Neuronal stem cell (in vitro differentiated cells): Measurements from ENCODE around the gene SHISAL1.
A peak's percentile ranks its signal among the peaks of the same experiment; 100 is the strongest.

Source experiments
- DNase-seq: peaks from one replicate; pipeline ENCODE4 v3.0.0-alpha.2; 2013; ENCODE audit warnings: low spot score
- H2AFZ ChIP-seq: one replicate; pipeline ENCODE4 v1.6.1; 2013; ENCODE audit warnings: mild to moderate bottlenecking, low read length, inconsistent platforms
- H2AK5ac ChIP-seq: 2 replicates; pipeline ENCODE4 v1.6.1; 2013; ENCODE audit warnings: low read depth, mild to moderate bottlenecking, inconsistent platforms, low read length, moderate library complexity, mixed read lengths
- H2BK120ac ChIP-seq: 2 replicates; pipeline ENCODE4 v1.6.1; 2013; ENCODE audit warnings: low read depth, mild to moderate bottlenecking, inconsistent platforms, low read length, moderate library complexity, mixed read lengths
- H2BK12ac ChIP-seq: one replicate; pipeline ENCODE4 v1.6.1; 2013; ENCODE audit warnings: low read length, inconsistent platforms
- H2BK15ac ChIP-seq: 2 replicates; pipeline ENCODE4 v1.6.1; 2013; ENCODE audit warnings: mild to moderate bottlenecking, low read length, inconsistent platforms, mixed read lengths
- H2BK5ac ChIP-seq: one replicate; pipeline ENCODE4 v1.6.1; 2013; ENCODE audit warnings: inconsistent platforms, mild to moderate bottlenecking, low read length, moderate library complexity
- H3K14ac ChIP-seq: one replicate; pipeline ENCODE4 v1.6.1; 2013; ENCODE audit warnings: low read length, inconsistent platforms
- H3K18ac ChIP-seq: 2 replicates; pipeline ENCODE4 v1.6.1; 2013; ENCODE audit warnings: low read length, inconsistent platforms
- H3K23ac ChIP-seq: 2 replicates; pipeline ENCODE4 v1.6.1; 2013; ENCODE audit warnings: low read depth, mild to moderate bottlenecking, mixed read lengths, low read length, inconsistent platforms; ENCODE audit not compliant: poor library complexity
- H3K27ac ChIP-seq: replicated peaks from 3 replicates; pipeline ENCODE4 v1.5.1; 2013; ENCODE audit warnings: low read length, inconsistent platforms
- H3K27me3 ChIP-seq, 3 experiments: 2 replicates each; pipeline ENCODE4 v1.6.1; 2013; ENCODE audit warnings: low read length in 3 of 3, mild to moderate bottlenecking in 2 of 3, inconsistent platforms in 1 of 3, low read depth in 1 of 3, mixed read lengths in 1 of 3, moderate library complexity in 1 of 3; ENCODE audit not compliant: control insufficient read depth in 3 of 3, insufficient read depth in 3 of 3
- H3K36me3 ChIP-seq, 2 donors: replicated peaks in 1 of 2; 2 replicates each; pipeline ENCODE4 v1.6.1; 2013; ENCODE audit warnings: low read length in 2 of 2; ENCODE audit not compliant: control insufficient read depth in 2 of 2, insufficient read depth in 2 of 2
- H3K4ac ChIP-seq: 2 replicates; pipeline ENCODE4 v1.6.1; 2013; ENCODE audit warnings: inconsistent platforms, mild to moderate bottlenecking, low read length, moderate library complexity
- H3K4me1 ChIP-seq, 2 donors: 1 replicate in 1 of 2; 2 replicates in 1 of 2; pipeline ENCODE4 v1.6.1; 2013; ENCODE audit warnings: low read length in 2 of 2, low read depth in 1 of 2; ENCODE audit not compliant: control insufficient read depth in 2 of 2, insufficient read depth in 1 of 2
- H3K4me2 ChIP-seq: one replicate; pipeline ENCODE4 v1.6.1; 2013; ENCODE audit warnings: mild to moderate bottlenecking, low read length, inconsistent platforms; ENCODE audit not compliant: insufficient read depth, poor library complexity, severe bottlenecking
- H3K4me3 ChIP-seq, 2 donors: 2 replicates each; pipeline ENCODE4 v1.5.1; 2013; ENCODE audit warnings: low read length in 2 of 2, mild to moderate bottlenecking in 2 of 2, inconsistent platforms in 1 of 2, moderate library complexity in 1 of 2
- H3K79me1 ChIP-seq: one replicate; pipeline ENCODE4 v1.6.1; 2013; ENCODE audit warnings: low read depth, mild to moderate bottlenecking, inconsistent platforms, low read length, moderate library complexity
- H3K9ac ChIP-seq: one replicate; pipeline ENCODE4 v1.6.1; 2013; ENCODE audit warnings: mild to moderate bottlenecking, low read depth, low read length, inconsistent platforms; ENCODE audit not compliant: poor library complexity
- H3K9me3 ChIP-seq, 2 donors: replicated peaks in 1 of 2; 2 replicates each; pipeline versions ENCODE3 to v1.6.1; 2013; ENCODE audit warnings: low read length in 2 of 2, mild to moderate bottlenecking in 2 of 2, inconsistent platforms in 1 of 2, low read depth in 1 of 2, mixed read lengths in 1 of 2, moderate library complexity in 1 of 2; ENCODE audit not compliant: control insufficient read depth in 2 of 2, insufficient read depth in 1 of 2
- H4K8ac ChIP-seq: one replicate; pipeline ENCODE4 v1.6.1; 2013; ENCODE audit warnings: low read depth, mild to moderate bottlenecking, inconsistent platforms, low read length, moderate library complexity
- H4K91ac ChIP-seq: one replicate; pipeline ENCODE4 v1.6.1; 2013; ENCODE audit warnings: low read length, low read depth, mild to moderate bottlenecking, inconsistent platforms; ENCODE audit not compliant: poor library complexity
- WGBS, 2 donors: extraction: QIAGEN DNeasy Blood & Tissue Kit; methylation state at CpG; one replicate each; pipeline ENCODE4 v1.1.7; 2013; ENCODE audit warnings: missing lambda C conversion rate in 2 of 2, mixed read lengths in 1 of 2; ENCODE audit not compliant: insufficient read length in 2 of 2, insufficient replicate concordance in 1 of 2; ENCODE audit errors: extremely low coverage in 2 of 2; 5-methylcytosine and 5-hydroxymethylcytosine counted together

The SHISAL1 gene

DNA sequence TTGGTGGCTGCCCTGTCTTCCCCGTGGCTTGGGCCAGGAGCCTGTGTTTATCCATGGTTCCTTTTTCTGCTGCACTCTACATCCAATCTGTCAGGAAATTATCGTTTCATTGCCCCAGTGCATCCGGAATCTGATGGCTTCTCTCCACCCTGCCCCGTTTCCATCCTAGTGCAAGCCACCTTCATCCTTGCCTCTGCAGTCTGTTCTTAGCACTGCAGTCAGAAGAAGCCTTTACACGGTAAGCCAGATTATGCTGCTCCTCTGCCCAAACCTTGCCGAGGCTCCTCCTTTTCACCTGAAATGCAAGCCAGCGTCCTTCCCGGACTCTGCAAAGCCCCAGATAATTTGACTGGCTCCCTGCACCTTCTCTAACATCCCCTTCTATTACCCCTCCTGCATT, 86.9 kb downstream of the SHISAL1 start:
- no CpG with 5 or more reads among the region's 8 CpGs for WGBS, 2 donors
- Histone ChIP-seq H3K4ac (no peak overlapping the region), H2BK120ac (no peak overlapping the region), H2AK5ac (no peak overlapping the region), H3K36me3 (no peaks in the 10 kb centered on the region), H3K79me1 (no peaks in the 10 kb centered on the region), H4K91ac (no peak overlapping the region), H2BK12ac (no peak overlapping the region), H3K23ac (no peak overlapping the region), H3K4me1 (no peaks in the 10 kb centered on the region), H3K14ac (peak overlapping the region; percentile 75), H2BK5ac (no peak overlapping the region), H3K9me3 (peaks cover 0 to 11% of the 10 kb centered on the region in 2 donors), H3K4me2 (no peak overlapping the region), H3K27ac (no peak overlapping the region), H4K8ac (no peak overlapping the region), H2AFZ (no peak overlapping the region), H3K18ac (no peak overlapping the region), H3K27me3 (no peaks in the 10 kb centered on the region), H2BK15ac (no peak overlapping the region), H3K4me3 (no peak overlapping the region), H3K9ac (no peak overlapping the region)
- DNase-seq = no peak

DNA sequence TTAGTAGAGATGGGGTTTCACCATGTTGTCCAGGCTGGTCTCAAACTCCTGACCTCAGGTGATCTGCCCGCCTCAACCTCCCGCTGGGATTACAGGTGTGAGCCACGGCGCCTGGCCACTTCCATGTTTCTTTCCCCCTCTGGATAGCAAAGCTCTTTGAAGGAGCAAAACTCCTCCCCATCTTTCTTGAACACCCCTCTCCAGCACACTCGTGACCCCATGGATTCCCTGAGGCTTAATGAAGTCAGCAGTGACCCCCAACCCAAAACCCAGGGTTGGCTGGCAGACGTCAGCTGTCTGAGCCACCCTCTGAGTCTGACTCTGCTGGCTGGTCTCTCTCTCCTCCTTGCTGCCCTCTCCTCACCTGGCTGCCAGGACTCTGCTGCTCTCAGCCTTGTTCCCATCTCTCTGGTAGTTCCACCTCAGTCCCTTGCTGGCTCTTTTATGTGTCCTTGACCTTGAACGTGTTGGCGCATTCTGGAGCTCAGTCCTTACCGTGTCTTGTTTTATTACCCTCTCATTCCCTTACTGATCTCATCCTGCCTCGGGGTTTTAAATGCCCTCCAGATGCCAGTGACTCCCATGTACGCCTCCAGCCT, 87.6 kb downstream of the SHISAL1 start:
- H3K9me3 ChIP-seq = peaks cover 0 to 11% of the 10 kb centered on the region in 2 donors
- H3K9ac ChIP-seq = no peak overlapping the region
- H2BK12ac ChIP-seq = no peak overlapping the region
- H3K4me3 ChIP-seq = no peak overlapping the region
- no CpG with 5 or more reads among the region's 11 CpGs for WGBS, 2 donors
- no peak overlapping the region for H2BK120ac ChIP-seq
- peak overlapping the region; percentile 16 for H3K18ac ChIP-seq
- no peak overlapping the region for H4K8ac ChIP-seq
- H3K27me3 ChIP-seq = no peaks in the 10 kb centered on the region
- no peaks in the 10 kb centered on the region for H3K79me1 ChIP-seq
- no peak for DNase-seq
- H2BK5ac ChIP-seq = no peak overlapping the region
- no peak overlapping the region for H3K4me2 ChIP-seq
- no peak overlapping the region for H2BK15ac ChIP-seq
- no peak overlapping the region for H2AK5ac ChIP-seq
- no peak overlapping the region for H3K4ac ChIP-seq
- H3K4me1 ChIP-seq = no peaks in the 10 kb centered on the region
- no peak overlapping the region for H3K14ac ChIP-seq
- no peak overlapping the region for H3K23ac ChIP-seq
- no peak overlapping the region for H3K27ac ChIP-seq
- no peak overlapping the region for H4K91ac ChIP-seq
- no peaks in the 10 kb centered on the region for H3K36me3 ChIP-seq
- H2AFZ ChIP-seq = no peak overlapping the region

DNA sequence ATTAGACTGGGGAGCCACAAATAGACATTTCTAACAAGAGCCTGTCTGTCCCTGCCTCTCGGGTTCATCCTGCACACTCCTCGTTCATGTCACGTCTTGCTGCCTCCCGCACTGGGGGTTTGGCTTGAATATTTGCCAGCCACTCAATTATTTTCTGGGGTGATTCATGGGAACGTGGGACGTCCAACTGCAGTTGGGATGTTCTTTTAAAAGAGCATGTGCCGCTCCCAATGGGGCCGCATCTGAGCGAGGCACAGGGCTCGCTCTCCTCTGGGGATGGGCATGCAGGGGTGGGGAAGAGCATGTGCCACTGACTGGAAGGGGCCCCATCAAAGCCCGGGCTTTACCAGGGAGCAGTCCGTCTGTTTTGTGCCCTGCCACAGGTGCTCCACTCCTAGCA, 88.6 kb downstream of the SHISAL1 start:
- Histone ChIP-seq H3K27me3 (no peaks in the 10 kb centered on the region), H3K79me1 (no peaks in the 10 kb centered on the region), H3K4me3 (no peak overlapping the region), H2BK120ac (no peak overlapping the region), H2BK12ac (no peak overlapping the region), H3K18ac (no peak overlapping the region), H4K91ac (no peak overlapping the region), H3K4me1 (no peaks in the 10 kb centered on the region), H2BK15ac (no peak overlapping the region), H3K9me3 (peaks cover 0 to 8% of the 10 kb centered on the region in 2 donors), H3K4me2 (no peak overlapping the region), H3K23ac (no peak overlapping the region), H2AK5ac (no peak overlapping the region), H2BK5ac (no peak overlapping the region), H3K36me3 (no peaks in the 10 kb centered on the region), H3K4ac (no peak overlapping the region), H2AFZ (no peak overlapping the region), H3K27ac (no peak overlapping the region), H3K9ac (no peak overlapping the region), H3K14ac (no peak overlapping the region), H4K8ac (no peak overlapping the region)
- WGBS, 2 donors = no CpG with 5 or more reads among the region's 12 CpGs
- no peak for DNase-seq

DNA sequence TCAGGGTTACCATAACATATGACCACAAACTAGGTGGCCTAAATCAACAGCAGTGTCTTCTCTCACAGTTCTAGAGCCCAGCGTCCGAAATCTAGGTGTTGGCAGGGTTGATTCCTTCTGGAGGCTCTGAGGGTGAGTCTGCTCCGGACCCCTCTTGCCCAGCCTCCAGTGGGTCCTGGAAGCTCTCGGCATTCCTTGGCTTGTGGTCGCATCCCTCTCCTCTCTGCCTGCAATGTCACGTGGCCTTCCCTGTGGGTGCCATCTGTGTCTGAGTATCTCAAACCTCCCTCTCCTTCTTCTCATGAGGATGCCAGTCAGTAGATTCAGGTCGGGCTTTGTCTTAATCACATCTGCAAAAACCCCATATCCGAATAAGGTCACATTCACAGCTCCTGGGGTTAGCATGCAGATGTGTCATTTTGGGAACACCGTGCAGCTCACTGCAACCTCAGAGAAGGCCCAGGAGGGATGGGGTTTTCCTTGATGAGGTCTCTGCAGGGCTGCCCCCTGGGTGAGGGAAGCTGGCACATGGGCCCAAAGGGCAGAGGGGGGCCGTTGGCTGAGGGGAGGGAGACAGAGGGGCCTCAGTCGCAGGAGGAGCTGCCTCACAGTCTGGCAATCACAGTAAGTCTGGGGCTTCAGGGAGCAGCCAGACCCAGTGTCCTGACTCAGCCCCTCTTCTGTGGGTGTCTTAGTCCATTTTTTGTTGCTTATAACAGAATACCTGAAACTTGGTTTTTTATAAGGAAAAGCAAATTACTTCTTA, 90.9 kb downstream of the SHISAL1 start:
- Histone ChIP-seq H3K9ac (no peak overlapping the region), H3K9me3 (no peaks in the 10 kb centered on the region), H3K18ac (no peak overlapping the region), H2AFZ (no peak overlapping the region), H2BK120ac (no peak overlapping the region), H3K14ac (no peak overlapping the region), H3K23ac (no peak overlapping the region), H2AK5ac (no peak overlapping the region), H3K27me3 (no peaks in the 10 kb centered on the region), H2BK12ac (no peak overlapping the region), H2BK5ac (no peak overlapping the region), H3K79me1 (no peaks in the 10 kb centered on the region), H3K27ac (no peak overlapping the region), H2BK15ac (no peak overlapping the region), H4K91ac (no peak overlapping the region), H3K4me2 (no peak overlapping the region), H3K36me3 (no peaks in the 10 kb centered on the region), H3K4ac (no peak overlapping the region), H3K4me1 (no peaks in the 10 kb centered on the region), H3K4me3 (no peak overlapping the region), H4K8ac (no peak overlapping the region)
- DNase-seq = no peak
- WGBS, 2 donors = no CpG with 5 or more reads among the region's 11 CpGs
